K562 (cell line): Measurements from ENCODE around the gene SNX30. TPM values are rescaled to one million over a fixed set of nuclear protein-coding genes. Genes with fewer than 3 reads are reported as not detected.

ENCODE experiments used
- ARID4B ChIP-seq: sonication (generic); formaldehyde crosslinking; IDR thresholded peaks from 2 replicates; pipeline ENCODE4 v1.8.0; 2022; ENCODE audit warnings: mild to moderate bottlenecking, missing genetic modification reagents
- CHD7 ChIP-seq: fragments of 200-600 bp; sonication (generic); IDR thresholded peaks from one replicate; pipeline ENCODE4 v1.6.1; 2012; ENCODE audit warnings: mild to moderate bottlenecking, low read depth, low read length, inconsistent platforms
- ETS1 ChIP-seq: conservative IDR thresholded peaks from 2 replicates; pipeline ENCODE4 v1.6.1; 2011; ENCODE audit warnings: low read depth, mild to moderate bottlenecking, low read length; ENCODE audit not compliant: control insufficient read depth
- PURB ChIP-seq: sonication (generic); formaldehyde crosslinking; IDR thresholded peaks from 2 replicates; pipeline ENCODE4 v1.9.0; 2021; ENCODE audit warnings: low read depth, mild to moderate bottlenecking, missing genetic modification reagents
- STAT6 ChIP-seq: sonication (generic); formaldehyde crosslinking; IDR thresholded peaks from 2 replicates; pipeline ENCODE4 v1.8.1; 2023; ENCODE audit warnings: mild to moderate bottlenecking, missing genetic modification reagents
- ZNF165 ChIP-seq: fragments of 250-450 bp; sonication (Bioruptor Pico); IDR thresholded peaks from 2 replicates; pipeline ENCODE4 v1.4.0; 2020; ENCODE audit warnings: borderline replicate concordance
- polyA plus RNA-seq, 8 experiments: library from polyadenylated mRNA; depleted of rRNA in 4 of 8; stranded (reverse) in 5 of 8; unstranded in 3 of 8; fragments of >200 nt; fragmentation: Nextera tagmentation in 2 of 8; fragmentation: Illumina TruSeq in 1 of 8; extraction: Ambion mirVana in 2 of 8; extraction: Trizol in 1 of 8; gene quantifications; 2 replicates each; pipeline versions ENCODE4 v1.2.1 to v1.2.3, GENCODE V29; 2011 to 2014; ENCODE audit warnings: inconsistent platforms in 1 of 8, missing spikeins in 1 of 8
- total RNA-seq, 7 experiments: library from RNA; depleted of rRNA in 6 of 7; stranded (reverse); fragments of >200 nt in 6 of 7; fragmentation: Illumina TruSeq in 2 of 7; extraction: Trizol in 2 of 7; gene quantifications; 2 replicates each; pipeline versions ENCODE4 v1.2.1 to v1.2.3, GENCODE V29; 2011 to 2021; ENCODE audit warnings: low replicate concordance in 1 of 7

The SNX30 gene
- total and polyA plus RNA-seq, 9 of the 15 experiments (the other 6 are each of a cell fraction or from before 2014, with no cell fraction given), result 0.76 to 5.9 (median 3.3) TPM

GRCh38 chr9:112717661-112718331 is 32.8 kb upstream of the SNX30 start, which contains the start of gene INIP (continued):
- TF ChIP-seq CHD7 (no peak), PURB (CRISPR knock-in tag) (no peak), ETS1 (peak; percentile 39; the same call in 1 of the 2 replicates), STAT6 (no peak), ARID4B (peak; percentile 83), ZNF165 (no peak)
